HG03439 (cell line): Measurements from ENCODE around the gene STXBP3.

Experiments
- ATAC-seq: cut with Tn5 transposase; IDR thresholded peaks from one replicate; pipeline ENCODE4 v1.9.1; 2021; ENCODE audit warnings: mild to moderate bottlenecking, moderate library complexity; ENCODE audit not compliant: unreplicated experiment

Gene STXBP3

DNA sequence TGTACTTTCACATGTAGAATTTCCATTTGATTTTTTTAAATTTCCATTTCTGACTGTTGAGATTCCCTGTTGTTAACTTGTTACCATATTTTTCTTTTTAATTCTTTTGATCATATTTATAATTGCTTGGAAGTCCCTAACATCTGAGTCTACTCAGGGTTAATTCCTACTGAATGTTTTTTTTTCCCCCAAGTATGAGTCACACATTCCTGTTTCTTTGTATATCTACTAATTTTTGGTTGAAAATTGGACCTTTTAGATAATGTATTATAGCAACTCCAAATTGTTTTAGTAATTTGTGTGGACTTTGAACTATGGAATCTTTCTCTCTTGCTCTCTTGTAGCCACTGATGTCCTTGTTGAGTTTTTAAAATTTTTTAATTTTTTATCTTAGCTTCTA is 54.6 kb downstream of the STXBP3 start:
- ATAC-seq: no peak

DNA sequence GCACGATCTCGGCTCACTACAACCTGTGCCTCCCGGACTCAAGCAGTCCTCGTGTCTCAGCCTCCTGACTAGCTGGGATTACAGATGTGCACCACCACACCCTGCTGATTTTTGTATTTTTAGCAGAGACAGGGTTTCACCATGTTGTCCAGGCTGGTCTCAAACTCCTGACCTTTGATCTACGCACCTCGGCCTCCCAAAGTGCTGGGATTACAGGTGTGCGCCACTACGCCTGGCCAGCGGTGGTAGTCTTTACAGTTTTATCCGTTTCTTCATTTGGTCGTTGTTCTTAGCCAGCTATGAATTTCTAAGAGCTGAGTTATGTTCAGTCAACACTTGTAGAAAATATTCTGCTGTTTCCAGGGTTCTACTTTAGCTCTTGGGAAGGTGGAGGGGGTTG is 57.1 kb downstream of the STXBP3 start:
- ATAC-seq: no peak

DNA sequence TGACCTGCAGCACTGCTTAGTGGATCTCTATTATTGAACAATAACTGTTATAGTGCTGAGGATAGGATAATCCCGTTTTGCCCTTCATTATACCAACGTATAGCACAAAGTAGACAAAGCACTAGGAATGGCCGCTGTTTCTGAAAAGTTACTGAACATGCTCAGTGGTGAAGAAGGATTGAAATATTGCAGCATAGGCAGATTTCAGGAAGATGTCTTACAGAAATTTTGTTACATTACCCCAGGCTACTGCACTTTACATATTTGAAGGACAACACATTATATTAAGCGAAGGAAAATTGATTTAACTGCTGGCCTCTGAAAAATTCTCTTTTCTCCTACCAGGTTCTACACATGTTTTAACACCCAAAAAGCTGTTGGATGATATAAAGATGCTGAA is 62.0 kb downstream of the STXBP3 start:
- no peak for ATAC-seq

DNA sequence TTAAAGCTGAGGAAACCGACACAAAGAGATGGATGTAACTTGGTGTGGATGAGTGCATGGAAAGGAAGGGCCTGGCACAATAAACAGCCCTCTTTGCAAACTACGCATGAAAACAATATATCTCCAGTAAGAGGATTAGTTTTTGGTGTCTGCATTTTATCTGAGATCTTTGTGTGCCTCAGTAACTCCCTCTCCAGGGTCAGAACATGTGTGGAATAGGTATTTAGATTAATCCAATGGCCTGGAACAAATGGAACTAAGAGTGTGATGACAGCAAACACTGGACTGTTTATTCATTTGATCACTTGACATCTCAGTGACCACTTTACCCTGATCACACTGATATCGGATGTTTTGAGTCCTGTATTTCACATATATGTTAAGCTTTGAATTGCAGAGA is 65.1 kb downstream of the STXBP3 start:
- ATAC-seq: no peak

DNA sequence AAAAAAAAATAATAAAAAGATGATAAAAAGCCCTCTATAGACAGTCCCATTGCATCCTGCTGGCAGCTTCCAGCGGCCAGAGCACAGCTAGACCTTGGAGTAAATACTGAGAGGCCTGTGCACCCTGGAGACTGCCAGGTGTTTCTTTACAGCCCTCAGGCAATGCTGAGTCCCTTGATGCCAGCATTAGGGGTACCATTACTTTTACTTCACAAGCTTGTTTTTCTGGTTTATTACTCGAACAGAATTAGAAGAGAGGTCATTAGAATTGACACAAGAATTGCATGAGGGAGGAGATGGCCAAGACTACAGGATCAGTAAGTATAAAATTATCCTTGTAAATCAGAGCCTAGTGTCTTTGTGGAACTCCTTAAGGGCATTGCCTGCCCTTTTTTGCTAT is 66.9 kb downstream of the STXBP3 start:
- ATAC-seq: no peak

DNA sequence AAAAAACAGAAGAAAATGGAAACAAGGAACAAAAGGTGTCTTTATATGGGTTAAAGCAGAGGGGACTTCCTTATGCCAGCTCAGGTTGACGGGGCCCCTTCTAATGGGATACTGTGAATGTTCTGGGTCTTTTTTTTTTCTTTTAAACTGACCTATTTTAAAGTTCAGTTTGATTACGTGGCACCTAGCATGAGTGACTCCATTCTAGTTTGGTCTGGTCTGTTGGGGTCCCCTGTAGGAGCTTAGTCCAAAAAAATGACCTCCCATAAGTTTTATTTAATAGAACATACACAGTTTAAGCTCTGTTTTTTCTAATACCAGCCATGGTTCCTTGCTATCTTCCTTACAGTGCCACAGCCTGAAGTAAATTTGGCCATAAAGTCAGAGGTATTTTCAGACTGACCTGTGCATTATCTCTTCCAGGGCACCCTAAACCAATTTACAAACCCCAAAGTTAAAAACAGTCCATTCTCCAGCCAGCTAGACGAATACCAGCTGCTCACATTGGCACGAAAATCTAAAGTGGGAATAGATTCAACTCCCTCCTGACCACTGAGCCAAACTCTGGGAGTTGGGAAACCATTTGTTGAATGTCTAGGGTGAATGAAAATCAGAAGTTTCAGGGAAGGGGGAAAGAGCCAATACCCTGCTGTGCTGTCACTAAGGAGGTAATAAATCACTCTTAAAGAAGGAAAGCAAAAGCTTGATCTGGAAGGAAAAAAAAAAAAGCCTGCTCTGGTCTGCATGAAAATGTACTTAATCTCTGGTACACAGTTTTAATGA is 68.1 kb downstream of the STXBP3 start:
- no peak for ATAC-seq

DNA sequence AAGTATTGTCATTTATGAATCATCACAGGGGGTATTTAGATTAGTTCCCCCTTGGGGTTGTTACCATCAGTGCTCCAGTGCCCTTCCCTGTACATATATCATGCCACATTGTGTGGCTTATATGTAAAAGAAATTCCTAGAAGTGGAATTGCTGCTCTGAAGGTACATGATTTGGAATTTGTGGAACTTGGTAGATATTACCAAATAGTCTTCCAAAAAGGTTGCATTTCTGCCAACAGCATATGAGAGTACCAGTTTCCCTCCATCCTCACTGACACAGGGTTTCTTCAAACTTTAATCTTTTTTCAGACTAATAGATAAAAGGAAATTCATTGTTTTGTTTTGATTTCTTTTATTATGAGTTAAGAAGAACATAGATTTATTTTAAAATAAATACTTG is 69.1 kb downstream of the STXBP3 start:
- no peak for ATAC-seq

DNA sequence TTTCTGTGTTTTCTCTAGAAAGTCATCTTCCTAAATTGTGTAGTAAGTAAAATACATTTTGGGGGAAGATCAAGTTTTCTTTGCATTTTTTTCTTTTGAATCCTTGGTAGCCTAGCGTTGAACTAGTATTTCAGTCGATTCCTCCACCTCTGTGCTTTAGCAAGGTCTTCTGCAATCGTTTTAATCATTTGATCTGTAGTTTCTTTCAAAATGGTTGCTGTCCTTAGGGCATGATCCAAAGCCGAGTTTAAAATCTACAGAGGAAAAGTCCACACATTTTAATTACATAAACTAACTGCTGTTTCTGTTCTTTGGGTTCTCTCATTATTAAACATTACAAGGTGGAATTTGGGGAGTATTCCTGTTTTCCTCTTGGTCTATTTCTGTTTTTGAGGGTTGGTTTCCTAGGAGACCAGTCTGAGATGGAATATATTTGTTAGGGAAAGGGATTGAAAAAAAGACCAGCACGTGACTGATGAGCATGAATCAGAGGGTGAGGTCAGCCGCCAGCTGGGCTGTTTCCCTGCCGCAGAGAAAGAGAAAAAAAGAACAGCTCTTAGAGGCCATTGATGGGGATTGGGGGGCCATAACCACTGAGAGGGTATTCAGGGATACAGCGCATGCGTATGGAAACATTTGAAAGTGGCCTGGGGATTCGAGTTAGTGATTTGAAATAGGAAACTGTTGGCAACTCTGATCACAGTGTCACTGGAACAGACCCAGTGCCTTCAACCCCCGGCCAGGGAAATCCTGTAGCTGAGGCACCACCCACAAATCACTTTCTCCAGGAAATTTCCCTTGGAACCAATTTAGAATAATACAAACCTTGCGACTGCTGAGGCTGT is 69.8 kb downstream of the STXBP3 start:
- ATAC-seq: no peak

DNA sequence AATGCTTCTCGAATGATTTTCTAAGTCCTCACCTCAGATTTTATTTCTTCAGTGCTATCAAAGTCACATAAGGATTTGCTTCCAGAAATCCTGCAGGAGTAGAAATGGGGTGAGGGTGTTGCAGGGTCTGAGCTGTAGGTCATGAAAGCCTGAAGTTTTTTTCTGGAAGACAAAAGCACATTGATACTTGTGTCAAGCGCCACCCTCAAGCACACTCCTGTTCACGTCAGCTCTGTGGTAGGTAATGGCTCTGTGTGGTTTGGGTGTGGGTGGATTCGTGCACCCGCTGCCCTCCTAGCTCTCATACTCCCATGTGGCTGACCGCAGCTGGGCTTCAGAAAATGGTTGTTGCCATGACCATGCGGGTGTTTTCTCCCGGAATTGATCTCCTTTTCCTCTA is 70.5 kb downstream of the STXBP3 start:
- no peak for ATAC-seq

DNA sequence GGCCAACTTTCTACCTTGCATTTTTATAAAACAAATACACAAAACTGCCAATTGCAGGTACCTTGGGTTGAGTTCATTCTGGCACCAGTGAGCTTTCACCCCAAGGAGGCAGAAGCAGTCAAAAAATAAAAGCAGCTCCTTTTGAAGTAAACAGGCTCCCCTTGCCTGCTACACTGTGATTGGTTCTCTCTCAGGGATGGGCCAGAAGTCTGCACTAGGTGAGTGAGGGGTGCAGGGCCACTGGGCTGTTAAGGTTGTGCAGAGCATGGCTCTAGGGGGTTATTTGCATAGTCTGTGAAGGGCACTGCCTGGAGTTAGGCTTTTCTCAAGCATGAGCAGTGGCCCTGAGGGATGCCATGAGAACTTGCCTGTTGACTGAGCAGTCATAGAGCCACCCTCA is 71.3 kb downstream of the STXBP3 start:
- ATAC-seq: no peak

DNA sequence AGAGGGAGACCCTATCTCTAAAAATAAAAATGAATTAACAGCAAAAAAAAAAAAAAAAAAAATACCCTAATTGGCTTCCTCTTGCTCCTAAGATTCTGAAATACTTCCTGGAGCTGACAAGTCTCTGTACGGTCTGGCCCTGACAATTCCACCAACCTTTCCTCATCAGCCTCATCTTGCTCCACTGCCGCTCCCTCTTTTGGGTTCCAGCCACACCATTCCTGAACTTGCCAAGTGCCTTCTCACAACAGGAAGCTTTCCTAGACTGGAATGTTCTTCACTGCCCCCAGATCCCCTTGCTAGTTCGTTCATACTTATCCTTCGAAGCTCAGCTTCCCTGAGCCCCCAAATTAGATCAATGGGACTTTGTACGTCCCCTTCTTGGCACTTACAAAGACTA is 73.4 kb downstream of the STXBP3 start:
- ATAC-seq: no peak

DNA sequence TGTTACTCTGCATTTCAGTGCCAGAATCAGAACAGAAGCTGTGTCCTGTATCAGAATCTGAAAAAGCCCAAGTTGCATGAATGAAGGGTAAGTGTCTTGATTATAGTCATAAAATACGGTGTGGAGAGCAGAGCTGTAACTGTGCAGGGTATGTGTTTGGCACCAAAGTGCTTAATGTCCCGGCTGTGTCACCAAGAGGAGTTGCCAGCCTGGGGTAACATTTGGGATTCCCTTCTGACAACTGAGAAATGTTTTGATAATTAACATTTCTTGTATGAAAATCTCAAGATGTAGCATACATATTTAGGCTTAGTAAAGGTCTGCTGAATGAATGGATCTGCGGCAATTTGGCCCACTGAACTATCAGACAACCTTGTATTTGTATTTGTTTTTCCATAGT is 77.2 kb downstream of the STXBP3 start:
- no peak for ATAC-seq

DNA sequence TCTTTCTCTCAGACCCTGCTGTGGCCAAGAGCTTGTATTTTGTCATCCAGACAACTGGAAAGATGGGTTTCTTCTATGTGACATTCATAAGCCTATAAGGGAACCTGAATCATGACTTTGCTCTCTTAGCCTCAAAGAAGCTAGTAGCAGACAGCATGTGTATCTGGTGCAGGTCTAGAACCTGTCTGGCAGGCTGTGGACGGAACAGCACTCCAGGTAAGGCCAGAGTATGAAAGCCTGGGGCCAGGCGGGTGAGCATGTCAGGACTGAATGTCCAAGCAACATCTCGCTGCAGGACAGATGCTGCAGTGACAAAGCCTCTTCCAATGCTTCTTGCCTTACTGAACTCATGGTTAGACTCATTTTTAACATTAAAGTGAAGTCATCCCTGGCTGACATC is 77.6 kb downstream of the STXBP3 start:
- ATAC-seq: no peak

DNA sequence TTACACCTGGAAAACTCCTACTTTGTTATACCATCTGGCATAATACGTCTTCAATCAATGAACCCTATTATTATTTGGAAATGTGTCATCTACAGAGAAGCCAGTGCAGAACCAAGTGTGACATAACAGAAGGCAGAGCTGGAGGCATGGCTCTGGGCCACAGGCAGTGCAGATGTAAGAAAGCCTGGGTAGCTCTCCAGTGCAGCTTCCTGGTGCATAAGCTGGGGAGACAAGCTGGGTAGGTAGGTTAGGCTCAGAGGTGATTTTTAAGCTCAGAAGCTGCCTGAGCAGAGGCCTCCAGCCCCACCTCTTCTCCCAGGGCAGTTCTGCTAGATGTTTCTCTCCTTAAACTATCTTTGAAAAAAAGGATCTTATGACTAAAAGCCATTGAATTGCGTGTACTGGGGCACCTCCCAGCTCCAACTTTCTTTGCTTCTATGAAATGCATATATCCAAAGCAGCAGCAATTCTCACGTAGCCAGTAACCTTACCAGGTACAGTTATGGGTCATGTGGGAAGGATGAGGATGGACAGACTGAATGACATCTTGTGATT is 79.7 kb downstream of the STXBP3 start:
- ATAC-seq: no peak

DNA sequence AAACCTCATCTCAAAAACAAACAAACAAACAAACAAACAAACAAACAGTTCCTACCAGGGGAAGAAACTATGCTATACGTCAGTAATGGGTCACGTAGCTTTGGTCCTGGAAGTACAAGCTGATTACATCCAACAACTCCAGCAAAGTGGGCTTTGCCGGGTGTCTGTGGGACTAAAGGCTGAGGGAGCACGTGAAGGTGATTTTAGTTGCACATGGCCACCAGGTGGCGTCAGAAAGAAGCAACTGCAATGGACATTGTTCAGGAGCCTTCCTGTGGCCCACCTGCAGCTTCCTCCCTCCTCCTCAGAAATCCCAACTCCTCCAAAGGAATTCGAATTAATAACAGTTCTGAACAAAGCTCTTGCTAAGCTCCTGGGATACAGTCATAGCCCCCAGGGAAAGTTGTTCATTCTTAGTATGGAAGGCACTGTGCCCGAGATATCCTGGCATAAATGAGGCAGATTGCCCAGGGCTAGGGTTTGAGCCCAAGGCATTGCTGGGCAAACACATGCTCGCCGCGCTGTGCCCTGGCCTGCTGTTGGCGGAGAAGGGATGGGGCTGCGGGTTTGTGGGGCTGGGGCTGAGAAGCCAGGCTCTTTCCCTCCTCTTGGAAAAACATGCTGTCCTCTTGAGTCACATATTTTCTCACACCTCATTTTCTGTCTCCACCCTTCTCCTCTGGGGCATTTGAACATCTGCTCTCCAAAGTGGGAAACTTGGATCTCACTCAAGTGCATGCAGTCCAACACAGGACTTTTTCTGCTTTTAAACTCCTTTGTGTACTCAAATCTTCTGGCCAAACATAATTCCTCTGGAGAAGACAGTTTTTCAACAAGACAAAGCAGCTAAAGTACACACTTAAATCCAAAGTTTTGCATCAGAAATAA is 81.8 kb downstream of the STXBP3 start:
- ATAC-seq: no peak

DNA sequence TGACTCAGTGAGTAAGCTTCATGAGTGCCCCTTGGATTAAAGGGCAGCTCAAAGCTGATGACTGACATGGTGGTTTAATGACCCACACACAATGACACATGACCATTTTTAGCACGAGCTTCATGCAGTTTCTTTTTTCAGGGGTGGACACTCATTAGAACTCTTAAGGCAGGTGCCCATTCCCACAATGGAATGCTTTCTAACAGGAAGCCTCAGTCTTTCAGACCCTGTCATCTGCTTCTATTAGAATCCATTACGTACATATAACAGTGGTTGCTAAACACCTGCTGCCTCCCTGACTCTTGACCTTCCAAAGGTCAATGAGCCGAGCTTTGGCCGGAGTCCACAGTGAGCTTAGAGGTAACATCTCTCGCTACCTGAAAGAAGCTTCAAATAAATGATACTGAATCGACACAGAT is 83.0 kb downstream of the STXBP3 start:
- no peak for ATAC-seq

DNA sequence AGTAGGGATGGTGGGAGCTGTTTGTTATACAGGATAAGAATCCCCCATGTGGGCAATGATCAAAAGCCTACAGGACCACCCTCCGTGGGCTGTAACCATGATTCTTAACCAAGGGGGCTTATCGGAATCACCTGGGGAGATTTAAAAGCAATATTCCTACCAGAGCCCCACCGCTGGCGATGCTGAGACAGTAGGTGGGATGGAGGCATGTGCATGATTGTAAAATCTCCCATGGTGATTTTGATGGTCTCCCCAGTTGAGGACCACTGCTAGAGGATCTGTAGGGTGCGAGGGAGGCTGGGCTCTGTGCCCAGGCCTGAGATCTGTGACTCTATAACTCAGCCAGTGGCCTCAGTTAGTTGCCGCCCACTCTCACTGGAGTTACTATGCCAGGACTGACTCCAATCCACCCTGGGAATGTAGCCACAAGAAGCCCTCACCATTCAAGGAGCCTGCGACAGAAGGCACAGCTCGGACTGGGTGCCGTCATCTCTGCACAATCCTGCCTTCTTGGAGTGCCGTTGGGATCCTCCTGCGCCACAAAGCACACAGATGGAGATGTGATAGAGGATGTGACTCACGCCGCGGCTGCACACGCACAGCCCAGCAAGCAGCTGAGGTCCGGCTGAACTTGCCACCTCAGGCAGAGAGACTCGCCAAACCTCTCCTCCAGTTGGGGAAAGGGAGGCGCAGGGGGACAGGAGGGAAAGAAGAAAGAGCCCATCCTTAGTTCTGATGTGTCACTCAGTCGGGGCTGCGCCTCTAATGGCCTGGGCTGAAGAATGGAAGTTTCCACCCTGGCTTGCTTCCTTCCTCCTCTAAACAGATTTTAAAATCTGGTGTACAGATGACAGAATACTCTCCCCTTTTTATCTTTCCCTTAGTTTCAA is 83.9 kb downstream of the STXBP3 start:
- no peak for ATAC-seq

DNA sequence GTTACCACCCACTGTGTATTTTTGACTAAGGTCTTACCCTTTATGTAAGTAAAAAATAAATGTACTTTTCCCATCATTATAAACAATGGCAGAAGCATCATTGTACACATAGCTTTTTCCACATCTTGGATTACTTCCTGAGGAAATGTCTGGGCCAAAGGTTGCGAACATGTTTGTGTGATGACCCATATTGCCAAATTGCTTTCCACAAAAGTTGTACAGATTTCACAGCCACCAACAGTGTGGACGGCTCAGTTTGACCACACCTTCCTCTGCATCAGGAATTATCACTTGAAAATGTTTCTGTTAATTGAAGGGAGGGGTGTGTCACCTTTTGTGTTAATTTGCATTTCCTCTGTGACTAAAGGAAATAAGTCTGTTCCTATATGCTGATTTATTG is 84.8 kb downstream of the STXBP3 start:
- no peak for ATAC-seq

DNA sequence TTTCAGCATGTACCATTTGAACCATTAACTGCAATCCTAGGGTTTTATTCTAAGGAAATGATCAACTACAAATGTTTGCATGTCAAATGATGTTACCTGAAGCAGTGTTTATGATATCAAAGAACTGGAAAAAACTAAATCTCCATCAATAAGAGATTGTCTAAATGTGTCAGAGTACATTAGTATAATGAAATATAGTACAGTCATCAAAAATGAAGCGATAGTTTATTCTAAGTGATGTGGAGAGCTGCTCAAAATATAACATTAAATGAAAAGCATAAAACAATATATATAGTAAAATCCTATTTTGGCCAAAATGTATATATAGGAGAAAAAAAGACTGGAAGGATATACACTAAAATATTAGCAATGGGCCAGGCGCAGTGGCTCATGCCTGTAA is 86.5 kb downstream of the STXBP3 start:
- no peak for ATAC-seq

DNA sequence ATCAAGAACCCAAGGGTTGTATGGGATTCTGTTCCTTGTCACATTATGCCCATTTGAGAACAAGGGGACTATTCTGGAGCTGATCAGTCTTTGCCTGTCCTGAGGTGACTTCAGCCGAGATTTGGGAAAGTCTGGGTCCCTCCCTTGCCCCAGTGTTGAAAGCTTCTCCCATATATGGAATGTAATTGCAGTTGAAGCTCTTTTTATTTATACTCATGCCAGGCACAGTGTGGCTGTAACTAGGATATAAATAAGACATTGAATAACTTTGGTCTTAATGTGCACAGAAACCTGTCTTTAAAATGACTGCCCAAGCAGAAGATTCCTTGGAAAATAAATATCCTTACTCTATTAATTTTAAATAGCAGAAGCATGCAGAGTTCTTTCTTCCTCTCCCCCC is 95.2 kb downstream of the STXBP3 start:
- no peak for ATAC-seq
